Measurements from ENCODE around the gene CNTNAP2. TPM values are rescaled to one million over a fixed set of nuclear protein-coding genes. Genes with fewer than 3 reads are reported as not detected.

Gene CNTNAP2
- total and polyA plus RNA-seq, 2 of the 13 experiments (the other 11 are each of a cell fraction or from before 2014, with no cell fraction given), result 0.40 to 0.42 TPM

DNA sequence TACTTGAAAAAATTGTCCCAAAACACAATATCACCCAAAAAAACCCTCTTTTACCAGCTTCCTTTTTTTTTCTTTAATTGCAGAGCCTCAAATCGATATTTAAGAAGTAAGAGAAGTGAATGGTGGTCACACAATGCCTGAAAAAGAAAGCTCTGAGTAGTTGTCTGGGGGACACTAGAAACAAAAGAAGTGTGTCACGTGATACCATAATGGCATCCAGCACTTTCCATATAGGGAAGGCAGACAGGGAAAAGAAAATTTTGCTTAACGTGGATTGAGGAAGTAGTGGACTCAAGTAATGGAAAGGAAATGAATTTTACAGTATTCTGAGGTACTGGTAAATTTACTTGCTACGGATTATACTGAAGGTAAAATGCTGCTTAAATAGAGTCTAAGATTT is 1708.1 kb downstream of the CNTNAP2 start:
- WGBS (ENCODE audit: low lambda C conversion rate), result 0% methylated on average over 4 of the region's 4 CpGs
- H3K36me3 ChIP-seq (replicated peaks in 1 of 2; ENCODE audit: control insufficient read depth in 1 of 2, insufficient read depth in 2 of 2, low read length in 2 of 2), result no peaks in the 10 kb centered on the region
- in situ Hi-C loops (cut with HindIII; ENCODE audit: extremely low pct_ligation_motif_present, low pct_unique_long_range_greater_than_20kb), result no loop called here
- H4K20me1 ChIP-seq (ENCODE audit: insufficient read depth, low read length), result no peaks in the 10 kb centered on the region
- no peaks in the 10 kb centered on the region for H3K27me3 ChIP-seq (ENCODE audit: control insufficient read depth in 1 of 2, insufficient read depth in 2 of 2, low read length in 2 of 2)
- TF ChIP-seq ZNF326 (CRISPR knock-in tag; IDR thresholded peaks at IDR 0.05; ENCODE audit: borderline replicate concordance), result no peak
- peak; percentile 82 for TF ChIP-seq RAD51 (IDR thresholded peaks at IDR 0.05; ENCODE audit: borderline replicate concordance)
- TF ChIP-seq ZNF670 (CRISPR knock-in tag; IDR thresholded peaks at IDR 0.05; ENCODE audit: borderline replicate concordance), result no peak
- TF ChIP-seq, protein P1, sequence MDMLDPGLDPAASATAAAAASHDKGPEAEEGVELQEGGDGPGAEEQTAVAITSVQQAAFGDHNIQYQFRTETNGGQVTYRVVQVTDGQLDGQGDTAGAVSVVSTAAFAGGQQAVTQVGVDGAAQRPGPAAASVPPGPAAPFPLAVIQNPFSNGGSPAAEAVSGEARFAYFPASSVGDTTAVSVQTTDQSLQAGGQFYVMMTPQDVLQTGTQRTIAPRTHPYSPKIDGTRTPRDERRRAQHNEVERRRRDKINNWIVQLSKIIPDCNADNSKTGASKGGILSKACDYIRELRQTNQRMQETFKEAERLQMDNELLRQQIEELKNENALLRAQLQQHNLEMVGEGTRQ (IDR thresholded peaks at IDR 0.05; ENCODE audit: low read depth, low read length), result peak; percentile 59
- TF ChIP-seq, protein P1 (CRISPR knock-in tag; IDR thresholded peaks at IDR 0.05; ENCODE audit: borderline replicate concordance), result no peak
- no peak for TF ChIP-seq ZNF577 (CRISPR knock-in tag; IDR thresholded peaks at IDR 0.05; ENCODE audit: borderline replicate concordance, low read depth)
- no peak overlapping the region for H3K9ac ChIP-seq (ENCODE audit: insufficient read depth, low read depth, low read length)
- H3K4me1 ChIP-seq (ENCODE audit: insufficient read depth, low read length), result no peaks in the 10 kb centered on the region
- no peak overlapping the region for H3K27ac ChIP-seq (ENCODE audit: extremely low read length, insufficient read depth, low read length)
- BruUV-seq (replicated peaks), result no TSS peak
- H2AFZ ChIP-seq (ENCODE audit: low read length), result no peak overlapping the region
- intact Hi-C loops (cut with micrococcal nuclease; ENCODE audit: unreplicated experiment), result no loop called here
- no peak for ATAC-seq
- H3K4me3 ChIP-seq (replicated peaks in 1 of 3; ENCODE audit: insufficient read depth in 1 of 3, low read depth in 2 of 3, low read length in 3 of 3), result no peak overlapping the region
- CTCF ChIA-PET (ENCODE audit: low intra/inter-chr PET ratio, low total read pairs), result no interaction called here
- no peak for DNase-seq (ENCODE audit: low spot score)
- no peaks in the 10 kb centered on the region for H3K79me2 ChIP-seq (ENCODE audit: insufficient read depth, low read length)
- no peak overlapping the region for H3K4me2 ChIP-seq (ENCODE audit: low read depth, low read length)
- POLR2A ChIA-PET, result no interaction called here
- H3K9me3 ChIP-seq (ENCODE audit: low read length), result peaks cover 8% of the 10 kb centered on the region; the same call in 1 of the 2 replicates
- no peak for FAIRE-seq

DNA sequence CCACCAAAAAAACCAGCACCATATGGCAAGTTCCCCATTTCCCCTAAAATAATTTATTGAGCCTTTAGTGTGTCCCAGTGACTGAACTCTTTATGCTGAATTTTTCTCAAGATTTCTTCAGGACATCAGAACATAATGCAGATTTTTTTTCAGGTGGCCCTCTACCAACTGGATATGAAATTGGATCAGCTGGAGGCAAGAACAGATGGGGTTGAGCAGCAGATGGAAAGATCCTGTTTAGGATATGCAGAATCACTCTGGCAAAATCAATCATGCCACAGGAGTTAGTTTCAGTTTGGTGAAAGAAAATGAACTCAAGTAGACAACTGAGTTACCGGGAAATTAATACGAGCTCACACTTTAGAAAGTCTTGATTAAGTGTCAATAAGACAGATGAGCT is 1712.4 kb downstream of the CNTNAP2 start:
- in situ Hi-C loops (cut with HindIII; ENCODE audit: extremely low pct_ligation_motif_present, low pct_unique_long_range_greater_than_20kb), result no loop called here
- Histone ChIP-seq H3K9me3 (ENCODE audit: low read length) (peaks cover 8% of the 10 kb centered on the region; the same call in 1 of the 2 replicates), H3K36me3 (replicated peaks in 1 of 2; ENCODE audit: control insufficient read depth in 1 of 2, insufficient read depth in 2 of 2, low read length in 2 of 2) (no peaks in the 10 kb centered on the region), H3K79me2 (ENCODE audit: insufficient read depth, low read length) (no peaks in the 10 kb centered on the region), H3K27ac (ENCODE audit: extremely low read length, insufficient read depth, low read length) (no peak overlapping the region), H2AFZ (ENCODE audit: low read length) (no peak overlapping the region), H3K4me3 (replicated peaks in 1 of 3; ENCODE audit: insufficient read depth in 1 of 3, low read depth in 2 of 3, low read length in 3 of 3) (no peak overlapping the region), H3K4me2 (ENCODE audit: low read depth, low read length) (no peak overlapping the region), H3K9ac (ENCODE audit: insufficient read depth, low read depth, low read length) (no peak overlapping the region), H4K20me1 (ENCODE audit: insufficient read depth, low read length) (no peaks in the 10 kb centered on the region), H3K27me3 (ENCODE audit: control insufficient read depth in 1 of 2, insufficient read depth in 2 of 2, low read length in 2 of 2) (no peaks in the 10 kb centered on the region), H3K4me1 (ENCODE audit: insufficient read depth, low read length) (no peaks in the 10 kb centered on the region)
- 79% methylated on average over 2 of the region's 2 CpGs for WGBS (ENCODE audit: low lambda C conversion rate)
- intact Hi-C loops (cut with micrococcal nuclease; ENCODE audit: unreplicated experiment), result no loop called here
- ChIA-PET POLR2A (no interaction called here), CTCF (ENCODE audit: low intra/inter-chr PET ratio, low total read pairs) (no interaction called here)
- FAIRE-seq, result no peak
- no peak for DNase-seq (ENCODE audit: low spot score)
- TF ChIP-seq CBX2 (IDR thresholded peaks at IDR 0.05; ENCODE audit: low read depth, low read length), result no peak
- TF ChIP-seq CBX2 (CRISPR knock-in tag; IDR thresholded peaks at IDR 0.05; ENCODE audit: low read depth), result no peak
- TF ChIP-seq AHR (CRISPR knock-in tag; IDR thresholded peaks at IDR 0.05), result no peak
- TF ChIP-seq, protein P2, sequence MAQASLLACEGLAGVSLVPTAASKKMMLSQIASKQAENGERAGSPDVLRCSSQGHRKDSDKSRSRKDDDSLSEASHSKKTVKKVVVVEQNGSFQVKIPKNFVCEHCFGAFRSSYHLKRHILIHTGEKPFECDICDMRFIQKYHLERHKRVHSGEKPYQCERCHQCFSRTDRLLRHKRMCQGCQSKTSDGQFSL (CRISPR knock-in tag; IDR thresholded peaks at IDR 0.05), result no peak
- TF ChIP-seq CHCHD3 (CRISPR knock-in tag; IDR thresholded peaks at IDR 0.05), result no peak
- TF ChIP-seq ZNF775 (CRISPR knock-in tag; IDR thresholded peaks at IDR 0.05; ENCODE audit: borderline replicate concordance), result no peak
- TF ChIP-seq PRMT3 (CRISPR knock-in tag; IDR thresholded peaks at IDR 0.05; ENCODE audit: borderline replicate concordance, low read depth), result no peak
- TF ChIP-seq HDAC1 (CRISPR knock-in tag; IDR thresholded peaks at IDR 0.05), result no peak
- no TSS peak for BruUV-seq (replicated peaks)
- no peak for ATAC-seq
